ENCODE measurements around the gene ASGR2. TPM values are rescaled to one million over a fixed set of nuclear protein-coding genes. Genes with fewer than 3 reads are reported as not detected.

Gene ASGR2
- polyA plus RNA-seq, 2 of the 4 experiments (the other 2 are of a cell fraction): 0.06 to 0.34 TPM

- no peak for TF ChIP-seq ATOH8 (CRISPR knock-in tag; IDR thresholded peaks at IDR 0.05; ENCODE audit: low read depth)
These were observed 423 bp upstream of the ASGR2 start (continued) for GRCh38 chr17:7114875-7115614.

- ChIA-PET CTCF (interaction anchor here (0.7 to 45.7 kb wide), 4 partner anchors 16 to 62 kb away, joined by 3 to 1477 read pairs (median 48); partner anchors contain the start of genes SLC16A11 and SLC16A13), POLR2A (no interaction called here)
- H3K4me3 ChIP-seq: no peak overlapping the region
- ATAC-seq (no peak), DNase-seq (ENCODE audit: low read depth in 1 of 2, low spot score in 1 of 2) (peak in 1 of 2 experiments; percentile 28), FAIRE-seq (peak; percentile 83)
- 86% methylated on average over 15 of the region's 15 CpGs for WGBS (ENCODE audit: missing lambda C conversion rate)
- peaks cover 9% of the 10 kb centered on the region; the same call in 2 of the 3 replicates for H3K4me1 ChIP-seq
- H3K9me3 ChIP-seq: no peaks in the 10 kb centered on the region
- TF ChIP-seq SREBF2 (IDR thresholded peaks at IDR 0.05) (no peak), CHD2 (IDR thresholded peaks at IDR 0.05; ENCODE audit: low read length, partially characterized antibody) (no peak)
- no peak overlapping the region for H3K4me2 ChIP-seq
- H3K27ac ChIP-seq: no peak overlapping the region
These were observed 1.1 kb downstream of the ASGR2 start for GRCh38 chr17:7113273-7114071.

- CTCF ChIA-PET: interaction anchor here (0.7 to 1.9 kb wide), 6 partner anchors 15 to 61 kb away, joined by 3 to 5 read pairs (median 3); no protein-coding TSS in a partner anchor
- peak; percentile 19 to 34; a peak in 3 of 6 replicates for ATAC-seq
These were observed 2.0 kb downstream of the ASGR2 start for GRCh38 chr17:7112510-7113108.

More at GRCh38 chr17:7112510-7113108, 2.0 kb downstream of the ASGR2 start:
- H3K9me3 ChIP-seq: no peaks in the 10 kb centered on the region
- FAIRE-seq: no peak
- POLR2A ChIA-PET: no interaction called here
- no peak for DNase-seq (ENCODE audit: low read depth in 1 of 2, low spot score in 1 of 2)
- WGBS (ENCODE audit: missing lambda C conversion rate): 79% methylated on average over 10 of the region's 10 CpGs
- peaks cover 9% of the 10 kb centered on the region; the same call in 2 of the 3 replicates for H3K4me1 ChIP-seq
- no peak overlapping the region for H3K27ac ChIP-seq
- H3K4me2 ChIP-seq: no peak overlapping the region
- TF ChIP-seq POLR2AphosphoS2 (conservative IDR thresholded peaks at IDR 0.05; ENCODE audit: low read length): no peak
- no peak for TF ChIP-seq MAZ (IDR thresholded peaks at IDR 0.05; ENCODE audit: borderline replicate concordance, low read depth, low read length)
- TF ChIP-seq USF2 (IDR thresholded peaks at IDR 0.05): no peak
- TF ChIP-seq KDM1A (IDR thresholded peaks at IDR 0.05; ENCODE audit: low read depth): no peak
- no peak for TF ChIP-seq TP53 (CRISPR knock-in tag; IDR thresholded peaks at IDR 0.05)
- TF ChIP-seq HES2 (IDR thresholded peaks at IDR 0.05): no peak
- no peak for TF ChIP-seq POLR2A (IDR thresholded peaks at IDR 0.05; ENCODE audit: low read length)
- no peak for TF ChIP-seq RCOR1 (IDR thresholded peaks at IDR 0.05; ENCODE audit: low read depth, low read length)
- no peak for TF ChIP-seq ATOH8 (CRISPR knock-in tag; IDR thresholded peaks at IDR 0.05; ENCODE audit: low read depth)
- no peak for TF ChIP-seq RNF2 (IDR thresholded peaks at IDR 0.05; ENCODE audit: borderline replicate concordance, low read depth)
- TF ChIP-seq EP300 (IDR thresholded peaks at IDR 0.05): no peak
- TF ChIP-seq ZNF302 (CRISPR knock-in tag; IDR thresholded peaks at IDR 0.05): no peak
- no peak for TF ChIP-seq RAD21 (conservative IDR thresholded peaks at IDR 0.05 in 1 of 2, IDR thresholded peaks at IDR 0.05 in 1 of 2)
- no peak for TF ChIP-seq ZFP36 (IDR thresholded peaks at IDR 0.05; ENCODE audit: borderline replicate concordance, partially characterized antibody)
- H3K4me3 ChIP-seq: no peak overlapping the region

Measured in A549 (cell line).